H1 (cell line): ENCODE data around the gene FXYD7.

Experiments
- BRCA1 ChIP-seq: IDR thresholded peaks from 2 replicates; pipeline ENCODE4 v1.6.1; 2012; ENCODE audit warnings: low read depth, low read length, improper control_type of control experiment
- CBX8 ChIP-seq: fragments of 300-800, 300-1000 bp; sonication (generic); IDR thresholded peaks from 2 replicates; pipeline ENCODE4 v1.7.1; 2016; ENCODE audit warnings: low read depth, low read length, borderline replicate concordance
- CEBPB ChIP-seq: IDR thresholded peaks from 2 replicates; pipeline ENCODE4 v1.6.1; 2012; ENCODE audit warnings: low read depth, low read length
- CHD2 ChIP-seq: IDR thresholded peaks from 2 replicates; pipeline ENCODE4 v1.6.1; 2012; ENCODE audit warnings: low read length, improper control_type of control experiment
- GTF2F1 ChIP-seq: IDR thresholded peaks from 2 replicates; pipeline ENCODE4 v1.6.1; 2012; ENCODE audit warnings: low read depth, low read length, improper control_type of control experiment, borderline replicate concordance
- PHF8 ChIP-seq: fragments of 200-600 bp; sonication (generic); conservative IDR thresholded peaks from 2 replicates; pipeline ENCODE4 v1.7.1; 2012; ENCODE audit warnings: low read depth, mild to moderate bottlenecking, inconsistent platforms, low read length, moderate library complexity
- POLR2A ChIP-seq, 2 experiments: IDR thresholded peaks; 1 replicate in 1 of 2; 2 replicates in 1 of 2; pipeline ENCODE4 v1.6.1; 2011; ENCODE audit warnings: low read depth in 2 of 2, low read length in 2 of 2, mild to moderate bottlenecking in 2 of 2; ENCODE audit errors: control extremely low read depth in 1 of 2
- POLR2AphosphoS5 ChIP-seq: IDR thresholded peaks from 2 replicates; pipeline ENCODE4 v1.6.1; 2011; ENCODE audit warnings: low read depth, low read length
- SIRT6 ChIP-seq: IDR thresholded peaks from one replicate; pipeline ENCODE4 v1.7.1; 2012; ENCODE audit warnings: low read length, inconsistent platforms
- SP1 ChIP-seq: IDR thresholded peaks from 2 replicates; pipeline ENCODE4 v1.6.1; 2011; ENCODE audit warnings: low read depth, low read length
- SUZ12 ChIP-seq: fragments of 200-600 bp; sonication (generic); IDR thresholded peaks from 2 replicates; pipeline ENCODE4 v1.6.1; 2012; ENCODE audit warnings: mild to moderate bottlenecking, inconsistent platforms, low read length, moderate library complexity, mixed read lengths
- TF ChIP-seq, protein P1 (sequence below), 3 experiments: IDR thresholded peaks; 1 replicate in 2 of 3; 2 replicates in 1 of 3; pipeline versions ENCODE4 v1.5.1 to v1.6.1; 2011; ENCODE audit warnings: low read length in 3 of 3, mild to moderate bottlenecking in 3 of 3, inconsistent platforms in 2 of 3, low read depth in 1 of 3, moderate library complexity in 1 of 3; ENCODE audit not compliant: insufficient read depth in 1 of 3; ENCODE audit errors: control extremely low read depth in 1 of 3
- TF ChIP-seq, protein P2 (sequence below): IDR thresholded peaks from 2 replicates; pipeline ENCODE4 v1.6.1; 2011; ENCODE audit warnings: low read length, improper control_type of control experiment
- TF ChIP-seq, protein P3 (sequence below): IDR thresholded peaks from 2 replicates; pipeline ENCODE4 v1.6.1; 2011; ENCODE audit warnings: low read depth, mild to moderate bottlenecking, low read length; ENCODE audit not compliant: insufficient read depth

DNA sequence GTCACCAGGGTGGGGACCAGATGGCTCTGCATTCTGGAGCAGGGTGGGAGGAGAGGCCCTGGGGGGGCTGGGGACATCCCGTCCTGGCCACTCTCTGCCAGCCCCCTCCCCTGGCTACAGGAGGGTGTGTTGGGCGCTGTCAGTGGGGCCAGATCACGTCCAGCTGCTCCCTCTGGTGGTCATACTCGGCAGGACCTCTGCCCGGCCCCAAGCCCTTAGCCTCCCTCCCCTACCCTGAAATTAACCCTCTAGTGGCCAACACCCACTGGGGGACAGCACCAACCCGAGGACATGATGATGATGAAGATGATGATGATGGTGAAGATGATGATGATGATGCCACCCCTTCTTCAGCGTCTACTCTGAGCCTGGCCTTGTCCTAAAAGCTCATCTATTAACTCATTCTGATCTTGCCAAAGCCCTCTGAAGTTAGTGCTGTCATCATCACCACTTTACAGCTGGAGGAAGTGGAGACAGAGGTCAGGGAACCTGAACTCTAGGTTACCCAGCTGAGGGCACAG, 7.6 kb upstream of the FXYD7 start:
- no peak for TF ChIP-seq SIRT6
- TF ChIP-seq, protein P1, sequence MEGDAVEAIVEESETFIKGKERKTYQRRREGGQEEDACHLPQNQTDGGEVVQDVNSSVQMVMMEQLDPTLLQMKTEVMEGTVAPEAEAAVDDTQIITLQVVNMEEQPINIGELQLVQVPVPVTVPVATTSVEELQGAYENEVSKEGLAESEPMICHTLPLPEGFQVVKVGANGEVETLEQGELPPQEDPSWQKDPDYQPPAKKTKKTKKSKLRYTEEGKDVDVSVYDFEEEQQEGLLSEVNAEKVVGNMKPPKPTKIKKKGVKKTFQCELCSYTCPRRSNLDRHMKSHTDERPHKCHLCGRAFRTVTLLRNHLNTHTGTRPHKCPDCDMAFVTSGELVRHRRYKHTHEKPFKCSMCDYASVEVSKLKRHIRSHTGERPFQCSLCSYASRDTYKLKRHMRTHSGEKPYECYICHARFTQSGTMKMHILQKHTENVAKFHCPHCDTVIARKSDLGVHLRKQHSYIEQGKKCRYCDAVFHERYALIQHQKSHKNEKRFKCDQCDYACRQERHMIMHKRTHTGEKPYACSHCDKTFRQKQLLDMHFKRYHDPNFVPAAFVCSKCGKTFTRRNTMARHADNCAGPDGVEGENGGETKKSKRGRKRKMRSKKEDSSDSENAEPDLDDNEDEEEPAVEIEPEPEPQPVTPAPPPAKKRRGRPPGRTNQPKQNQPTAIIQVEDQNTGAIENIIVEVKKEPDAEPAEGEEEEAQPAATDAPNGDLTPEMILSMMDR (IDR thresholded peaks at IDR 0.05; ENCODE audit: control extremely low read depth in 1 of 3, insufficient read depth in 1 of 3, low read depth in 1 of 3, low read length in 3 of 3): peak; percentile 91 to 94 (median 94)
- TF ChIP-seq CBX8: no peak
- no peak for TF ChIP-seq GTF2F1
- no peak for TF ChIP-seq BRCA1
- TF ChIP-seq CEBPB: no peak
- TF ChIP-seq, protein P2, sequence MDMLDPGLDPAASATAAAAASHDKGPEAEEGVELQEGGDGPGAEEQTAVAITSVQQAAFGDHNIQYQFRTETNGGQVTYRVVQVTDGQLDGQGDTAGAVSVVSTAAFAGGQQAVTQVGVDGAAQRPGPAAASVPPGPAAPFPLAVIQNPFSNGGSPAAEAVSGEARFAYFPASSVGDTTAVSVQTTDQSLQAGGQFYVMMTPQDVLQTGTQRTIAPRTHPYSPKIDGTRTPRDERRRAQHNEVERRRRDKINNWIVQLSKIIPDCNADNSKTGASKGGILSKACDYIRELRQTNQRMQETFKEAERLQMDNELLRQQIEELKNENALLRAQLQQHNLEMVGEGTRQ: no peak
- TF ChIP-seq SP1: 0 out of 2 replicates have a peak, but pooled peaks have one; percentile 29
- TF ChIP-seq POLR2A (IDR thresholded peaks at IDR 0.05; ENCODE audit: control extremely low read depth in 1 of 2, low read depth in 2 of 2, low read length in 2 of 2): no peak
- no peak for TF ChIP-seq POLR2AphosphoS5
- no peak for TF ChIP-seq CHD2
- no peak for TF ChIP-seq PHF8
- TF ChIP-seq, protein P3, sequence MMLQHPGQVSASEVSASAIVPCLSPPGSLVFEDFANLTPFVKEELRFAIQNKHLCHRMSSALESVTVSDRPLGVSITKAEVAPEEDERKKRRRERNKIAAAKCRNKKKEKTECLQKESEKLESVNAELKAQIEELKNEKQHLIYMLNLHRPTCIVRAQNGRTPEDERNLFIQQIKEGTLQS: no peak
- no peak for TF ChIP-seq SUZ12
